Astrocyte of the spinal cord (primary cell): ENCODE data around the gene NOP56.

ENCODE experiments used
- DNase-seq: peaks from one replicate; pipeline ENCODE4 v3.0.0; 2011; ENCODE audit warnings: low read depth, low spot score
- H3K4me3 ChIP-seq: 2 replicates; pipeline ENCODE4 v1.5.1; 2011; ENCODE audit warnings: low read depth, mild to moderate bottlenecking, low read length, moderate library complexity
- CTCF ChIP-seq: IDR thresholded peaks from 2 replicates; pipeline ENCODE4 v1.5.1; 2012; ENCODE audit warnings: low read depth, mild to moderate bottlenecking, low read length, inconsistent platforms
- in situ Hi-C: cut with HindIII; loops from 2 replicates; pipeline ENCODE4 v1.10.0; 2017; ENCODE audit warnings: low sequenced_read_pairs

Gene NOP56

GRCh38 chr20:2699775-2700413, 47.5 kb downstream of the NOP56 start:
- TF ChIP-seq CTCF: no peak
- in situ Hi-C loops: no loop called here
- DNase-seq: no peak
- H3K4me3 ChIP-seq: no peak overlapping the region

DNA sequence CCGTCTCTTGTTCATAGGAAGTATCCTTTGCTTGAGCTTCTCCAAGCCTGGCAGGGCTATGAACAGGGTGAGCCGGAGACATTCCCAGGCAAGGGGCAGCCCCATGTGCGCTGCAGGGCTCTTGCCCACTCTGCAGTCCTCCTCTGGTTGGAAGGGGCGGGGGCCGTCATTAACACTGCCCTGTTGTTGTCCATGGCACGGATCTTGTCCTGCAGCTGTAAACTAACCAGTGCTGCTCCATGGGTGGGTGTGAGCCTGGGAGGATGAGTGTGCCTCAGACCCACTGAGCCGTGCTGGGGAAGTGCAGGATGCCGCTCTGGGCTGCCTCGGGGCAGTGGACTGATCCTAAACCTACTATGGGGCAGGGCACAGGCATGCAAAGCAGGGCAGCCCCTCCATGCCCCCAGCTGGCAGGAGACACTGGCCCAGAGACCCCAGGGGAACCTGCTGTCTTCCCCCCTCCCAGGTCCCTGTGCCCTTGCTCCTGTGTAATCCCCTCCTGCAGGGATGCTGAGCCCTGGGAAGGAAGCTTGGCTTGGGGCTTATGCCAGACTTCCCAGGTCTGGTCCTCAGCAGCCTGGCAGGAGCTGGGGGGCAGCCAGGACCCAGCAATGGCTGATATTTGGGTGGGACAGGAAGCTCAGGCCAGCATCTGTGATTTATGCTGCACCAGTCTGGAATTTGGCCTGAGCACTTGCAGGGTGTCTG, 48.6 kb downstream of the NOP56 start:
- DNase-seq: no peak
- no peak overlapping the region for H3K4me3 ChIP-seq
- in situ Hi-C loops: no loop called here
- no peak for TF ChIP-seq CTCF

DNA sequence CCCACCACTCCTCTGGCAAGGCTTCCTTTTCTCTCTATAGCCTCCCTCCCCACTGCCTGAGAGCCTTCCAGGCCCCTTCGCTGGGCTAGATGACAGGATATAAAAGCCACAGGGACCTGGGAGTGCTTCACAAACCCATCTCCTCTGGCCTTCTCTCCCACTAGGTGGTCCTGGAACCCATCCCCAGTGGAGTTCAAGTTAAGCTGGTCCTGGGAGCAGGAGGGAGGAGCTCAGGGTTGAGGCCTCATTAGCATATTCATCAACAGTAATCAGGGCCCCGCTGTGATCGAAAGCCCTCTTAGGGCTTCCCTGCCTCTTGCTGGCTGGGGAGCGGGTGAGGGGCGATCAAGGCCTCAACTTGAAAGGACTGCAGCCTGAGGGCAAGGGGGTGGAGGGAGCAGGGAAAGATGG, 49.2 kb downstream of the NOP56 start:
- in situ Hi-C loops: no loop called here
- H3K4me3 ChIP-seq: no peak overlapping the region
- no peak for TF ChIP-seq CTCF
- no peak for DNase-seq

GRCh38 chr20:2703716-2704475, 51.5 kb downstream of the NOP56 start:
- DNase-seq: no peak
- in situ Hi-C loops: no loop called here
- TF ChIP-seq CTCF: no peak
- no peak overlapping the region for H3K4me3 ChIP-seq

GRCh38 chr20:2705931-2706645, 53.7 kb downstream of the NOP56 start:
- in situ Hi-C loops: no loop called here
- no peak for DNase-seq
- no peak overlapping the region for H3K4me3 ChIP-seq
- TF ChIP-seq CTCF: no peak

DNA sequence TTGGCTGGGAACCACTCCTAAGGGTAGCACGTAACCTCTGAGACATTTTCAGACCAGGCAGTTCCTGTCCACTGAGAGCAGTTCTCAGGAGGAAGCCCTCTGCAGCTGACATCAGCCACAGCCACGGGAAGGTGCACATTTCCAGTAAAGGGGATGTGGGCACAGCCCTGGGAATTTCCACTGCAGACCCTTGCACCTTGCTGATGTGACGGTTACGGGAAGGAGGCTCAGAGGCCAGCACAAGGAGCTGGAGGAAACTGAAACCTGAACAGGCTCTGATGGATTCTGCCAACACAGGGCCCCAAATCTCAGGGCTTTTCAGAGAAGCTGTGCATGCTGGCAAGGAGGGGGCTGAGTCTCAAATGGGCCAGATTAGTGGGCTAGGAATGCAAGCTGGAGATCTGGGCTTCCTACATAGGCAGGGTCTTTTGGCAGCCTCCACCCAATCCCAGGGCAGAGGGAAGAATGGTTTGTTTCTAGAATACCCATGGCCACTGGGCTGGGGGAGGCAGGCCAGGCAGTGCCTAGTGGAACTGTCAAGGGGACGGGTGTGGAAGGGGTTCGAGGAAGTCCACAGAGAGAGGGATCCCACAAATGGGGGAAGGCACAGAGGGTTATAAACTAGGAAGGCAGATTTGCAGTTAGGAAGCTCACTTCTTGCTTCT, 54.4 kb downstream of the NOP56 start:
- no peak overlapping the region for H3K4me3 ChIP-seq
- in situ Hi-C loops: no loop called here
- no peak for DNase-seq

More for the DNA sequence above, 54.4 kb downstream of the NOP56 start:
- no peak for TF ChIP-seq CTCF
